K562 (cell line): ENCODE results near the gene HDLBP. TPM values are rescaled to one million over a fixed set of nuclear protein-coding genes. Genes with fewer than 3 reads are reported as not detected.
A peak's percentile ranks its signal among the peaks of the same experiment; 100 is the strongest.

Source experiments
- ATAC-seq: fragments of 200-7000 bp; cut with Tn5 transposase; 3 replicates; pipeline ENCODE4 v1.9.1; 2020; ENCODE audit warnings: moderate library complexity
- BruUV-seq: library from RNA; stranded (reverse); fragments of 400-500 nt; replicated peaks from 2 replicates; lab custom pipeline; 2021; lab: Mats Ljungman, UMichigan
- CTCF ChIA-PET: fragments of 300-600 bp; formaldehyde crosslinking; extraction: SDS; loops from one replicate; lab custom pipeline; 2021; ENCODE audit warnings: low intra/inter-chr PET ratio; lab: Yijun Ruan, JAX
- POLR2A ChIA-PET: fragments of 300-600, 350-650 bp; sonication (Branson Sonifier 250); formaldehyde crosslinking; extraction: SDS; loops from one replicate; lab custom pipeline; 2021; ENCODE audit warnings: antibody characterized with exemption, inconsistent platforms; lab: Yijun Ruan, JAX
- DNase-seq, 4 experiments: peaks; one replicate each; pipeline versions ENCODE4 v3.0.0 to v3.0.0-alpha.2; 2011 to 2018; ENCODE audit warnings: low spot score in 3 of 4, mixed read lengths in 3 of 4; ENCODE audit errors: extremely low read depth in 1 of 4
- FAIRE-seq: peaks from 2 replicates; lab custom pipeline; 2011; peaks lifted over from hg19 to GRCh38; lab: Jason Lieb, UNC
- H2AFZ ChIP-seq: 2 replicates; pipeline ENCODE4 v1.6.0; 2011; ENCODE audit warnings: low read depth, low read length, control low read depth, inconsistent platforms
- H3K27ac ChIP-seq: fragments of 200-600 bp; 3 replicates; pipeline ENCODE4 v1.8.0; 2011; ENCODE audit warnings: low read depth, mild to moderate bottlenecking, control low read depth, inconsistent platforms, low read length, moderate library complexity, mixed read lengths; ENCODE audit errors: extremely low read depth
- H3K27me3 ChIP-seq, 2 experiments: fragments of 300-600 bp in 1 of 2; 2 replicates in 1 of 2; 3 replicates in 1 of 2; pipeline versions ENCODE4 v1.6.0 to v1.8.0; 2011; ENCODE audit warnings: inconsistent platforms in 2 of 2, low read length in 2 of 2, mild to moderate bottlenecking in 1 of 2, mixed read lengths in 1 of 2, moderate library complexity in 1 of 2; ENCODE audit not compliant: control insufficient read depth in 2 of 2, insufficient read depth in 2 of 2
- H3K36me3 ChIP-seq: fragments of 300-600 bp; 3 replicates; pipeline ENCODE4 v1.8.0; 2011; ENCODE audit warnings: mild to moderate bottlenecking, low read length, inconsistent platforms; ENCODE audit not compliant: control insufficient read depth, insufficient read depth
- H3K4me1 ChIP-seq, 2 experiments: fragments of 200-600 bp in 1 of 2; replicated peaks in 1 of 2; 2 replicates in 1 of 2; 3 replicates in 1 of 2; pipeline versions ENCODE4 v1.5.1 to v1.8.0; 2011; ENCODE audit warnings: inconsistent platforms in 2 of 2, low read length in 2 of 2, mild to moderate bottlenecking in 1 of 2, mixed read lengths in 1 of 2, moderate library complexity in 1 of 2; ENCODE audit not compliant: control insufficient read depth in 2 of 2, insufficient read depth in 2 of 2
- H3K4me2 ChIP-seq: 2 replicates; pipeline ENCODE4 v1.6.1; 2011; ENCODE audit warnings: low read length, control low read depth, inconsistent platforms, mixed read lengths; ENCODE audit not compliant: insufficient read depth
- H3K4me3 ChIP-seq: fragments of 200-600 bp; sonication (generic), shearing (Covaris generic); 2 replicates; pipeline ENCODE4 v1.5.1; 2016; ENCODE audit warnings: control low read depth, inconsistent platforms
- H3K79me2 ChIP-seq: fragments of 200-600 bp; 3 replicates; pipeline ENCODE4 v1.8.0; 2011; ENCODE audit warnings: low read length, inconsistent platforms; ENCODE audit not compliant: control insufficient read depth, insufficient read depth
- H3K9ac ChIP-seq, 2 experiments: 2 replicates each; pipeline versions ENCODE4 v1.6.0 to v1.6.1; 2011; ENCODE audit warnings: low read depth in 2 of 2, low read length in 2 of 2, control low read depth in 1 of 2, inconsistent platforms in 1 of 2, mild to moderate bottlenecking in 1 of 2, mixed read lengths in 1 of 2; ENCODE audit not compliant: insufficient read depth in 1 of 2
- H3K9me1 ChIP-seq: one replicate; pipeline ENCODE4 v1.6.0; 2011; ENCODE audit warnings: inconsistent platforms, mild to moderate bottlenecking, low read length, moderate library complexity; ENCODE audit not compliant: control insufficient read depth, insufficient read depth
- H3K9me3 ChIP-seq: replicated peaks from 2 replicates; pipeline ENCODE4 v1.5.1; 2011; ENCODE audit warnings: low read depth, low read length, inconsistent platforms; ENCODE audit not compliant: control insufficient read depth, insufficient read depth
- H4K20me1 ChIP-seq: replicated peaks from 2 replicates; pipeline ENCODE4 v1.6.1; 2011; ENCODE audit warnings: low read length, inconsistent platforms, mixed read lengths; ENCODE audit not compliant: control insufficient read depth, insufficient read depth
- FOXP1 ChIP-seq: sonication (generic); formaldehyde crosslinking; IDR thresholded peaks from 2 replicates; pipeline ENCODE4 v1.8.0; 2022; ENCODE audit warnings: mild to moderate bottlenecking, missing genetic modification reagents
- MAFF ChIP-seq: IDR thresholded peaks from 2 replicates; pipeline ENCODE4 v1.6.1; 2012; ENCODE audit warnings: low read length, improper control_type of control experiment
- RB1 ChIP-seq: fragments of 450-650 bp; IDR thresholded peaks from 2 replicates; pipeline ENCODE4 v1.6.1; 2017; ENCODE audit warnings: low read depth, mild to moderate bottlenecking
- RBM34 ChIP-seq: fragments of 200-400 bp; formaldehyde crosslinking; IDR thresholded peaks from 2 replicates; pipeline ENCODE4 v1.6.1; 2018; ENCODE audit warnings: low read length, borderline replicate concordance; ENCODE audit not compliant: insufficient read depth
- SAFB2 ChIP-seq: fragments of 200-400 bp; formaldehyde crosslinking; IDR thresholded peaks from 2 replicates; pipeline ENCODE4 v1.6.1; 2018; ENCODE audit warnings: borderline replicate concordance, low read length, low read depth, moderate library complexity; ENCODE audit not compliant: severe bottlenecking
- TOE1 ChIP-seq, 2 experiments: fragments of 450-650 bp in 1 of 2; sonication (generic) in 1 of 2; formaldehyde crosslinking in 1 of 2; IDR thresholded peaks; 2 replicates each; pipeline versions ENCODE4 v1.7.1 to v1.8.0; 2016 to 2022; ENCODE audit warnings: borderline replicate concordance in 2 of 2, mild to moderate bottlenecking in 2 of 2, antibody characterized with exemption in 1 of 2, inconsistent platforms in 1 of 2, low read depth in 1 of 2, missing genetic modification reagents in 1 of 2, moderate library complexity in 1 of 2
- ZC3H4 ChIP-seq: sonication (generic); formaldehyde crosslinking; IDR thresholded peaks from 2 replicates; pipeline ENCODE4 v1.9.0; 2021; ENCODE audit warnings: missing genetic modification reagents, borderline replicate concordance
- ZNF217 ChIP-seq: sonication (generic); formaldehyde crosslinking; IDR thresholded peaks from 2 replicates; pipeline ENCODE4 v1.8.0; 2022; ENCODE audit warnings: mild to moderate bottlenecking, missing genetic modification reagents
- ZSCAN29 ChIP-seq: fragments of 450-650 bp; IDR thresholded peaks from 2 replicates; pipeline ENCODE4 v1.6.1; 2017
- WGBS: fragments of 100-300 bp; shearing (Covaris generic); methylation state at CpG from one replicate; pipeline ENCODE4 v1.1.6; 2016; ENCODE audit warnings: low coverage, mixed read lengths; ENCODE audit not compliant: insufficient coverage; ENCODE audit errors: missing lambda C conversion rate; 5-methylcytosine and 5-hydroxymethylcytosine counted together
- in situ Hi-C: fragments of 300-500 bp; cut with MboI; formaldehyde crosslinking; loops from 4 replicates; pipeline ENCODE4 v1.15.0; 2018; ENCODE audit warnings: inconsistent platforms, mixed read lengths
- intact Hi-C: fragments of 100-400 bp; cut with micrococcal nuclease; formaldehyde crosslinking; loops from 2 replicates; pipeline ENCODE4 v1.14.2; 2022
- polyA plus RNA-seq, 8 experiments: library from polyadenylated mRNA; depleted of rRNA in 4 of 8; stranded (reverse) in 5 of 8; unstranded in 3 of 8; fragments of >200 nt; fragmentation: Nextera tagmentation in 2 of 8; fragmentation: Illumina TruSeq in 1 of 8; extraction: Ambion mirVana in 2 of 8; extraction: Trizol in 1 of 8; gene quantifications; 2 replicates each; pipeline versions ENCODE4 v1.2.1 to v1.2.3, GENCODE V29; 2011 to 2014; ENCODE audit warnings: inconsistent platforms in 1 of 8, missing spikeins in 1 of 8
- total RNA-seq, 7 experiments: library from RNA; depleted of rRNA in 6 of 7; stranded (reverse); fragments of >200 nt in 6 of 7; fragmentation: Illumina TruSeq in 2 of 7; extraction: Trizol in 2 of 7; gene quantifications; 2 replicates each; pipeline versions ENCODE4 v1.2.1 to v1.2.3, GENCODE V29; 2011 to 2021; ENCODE audit warnings: low replicate concordance in 1 of 7
- TF ChIP-seq, protein P1 (sequence below): fragments of 250-450 bp; sonication (Bioruptor Pico); IDR thresholded peaks from 2 replicates; pipeline ENCODE4 v1.4.0; 2020; ENCODE audit warnings: mild to moderate bottlenecking
- TF ChIP-seq, protein P2 (sequence below): fragments of 250-450 bp; sonication (Bioruptor Pico); IDR thresholded peaks from 2 replicates; pipeline ENCODE4 v1.9.0; 2021; ENCODE audit warnings: mild to moderate bottlenecking
- TF ChIP-seq, protein P3 (sequence below): fragments of 250-450 bp; sonication (Bioruptor Pico); IDR thresholded peaks from 2 replicates; pipeline ENCODE4 v1.4.0; 2020

The HDLBP gene
- total and polyA plus RNA-seq, 9 of the 15 experiments (the other 6 are each of a cell fraction or from before 2014, with no cell fraction given): 24.4 to 378 (median 146) TPM

DNA sequence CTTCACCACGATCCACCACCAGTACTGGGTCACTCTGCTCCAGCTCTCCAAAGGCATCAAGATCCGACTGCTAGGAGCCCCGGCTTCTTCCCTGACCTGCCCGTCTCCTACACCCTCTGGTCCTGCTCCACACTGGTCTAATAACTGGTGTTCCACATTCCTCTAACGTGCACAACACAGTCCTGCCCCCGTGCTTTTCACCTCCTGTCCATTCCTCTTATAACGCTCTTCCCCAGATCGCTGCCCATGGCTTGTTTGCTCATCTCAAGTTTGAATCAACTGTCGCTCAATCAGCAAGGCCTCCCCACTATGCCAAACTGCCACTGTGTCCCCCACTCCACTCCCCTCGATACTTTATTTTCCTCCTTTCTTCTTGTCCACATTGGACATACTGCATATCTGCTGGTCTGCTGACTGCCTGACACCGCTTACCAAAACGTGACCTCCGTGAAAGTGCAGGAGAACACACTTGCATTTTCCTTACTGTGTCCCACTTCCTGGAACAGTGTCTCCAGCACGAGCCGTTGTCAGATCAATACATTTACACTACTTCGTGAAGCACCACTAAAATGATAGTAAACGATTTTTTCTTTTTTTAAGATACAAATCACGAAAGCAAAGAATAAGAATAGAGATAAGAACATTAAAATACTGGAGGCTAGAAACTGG, 6.5 kb downstream of the HDLBP start:
- in situ Hi-C loops: no loop called here
- Histone ChIP-seq H3K9me3 (no peaks in the 10 kb centered on the region), H3K27ac (no peak overlapping the region; the same call in 2 of the 3 replicates), H4K20me1 (peaks cover 21% of the 10 kb centered on the region), H3K79me2 (peaks cover 99% of the 10 kb centered on the region), H3K36me3 (peaks cover 30% of the 10 kb centered on the region), H3K4me2 (no peak overlapping the region), H3K4me3 (no peak overlapping the region), H2AFZ (no peak overlapping the region), H3K9me1 (peaks cover 3% of the 10 kb centered on the region), H3K4me1 (peaks cover 21 to 40% of the 10 kb centered on the region in 2 experiments; a peak in 4 of 5 replicates), H3K9ac (peak overlapping the region in 1 of 2 experiments; percentile 61; a peak in 1 of 4 replicates), H3K27me3 (no peaks in the 10 kb centered on the region)
- WGBS: 70% methylated on average over 15 of the region's 18 CpGs
- no peak for DNase-seq
- no peak for FAIRE-seq
- ATAC-seq: no peak
- intact Hi-C loops: no loop called here
- BruUV-seq: no TSS peak
- ChIA-PET CTCF (no interaction called here), POLR2A (no interaction called here)
- TF ChIP-seq MAFF: no peak
- no peak for TF ChIP-seq ZC3H4 (CRISPR knock-in tag)
- TF ChIP-seq RBM34: no peak
- TF ChIP-seq RB1: no peak
- TF ChIP-seq, all 486 proteins: peak for 0

DNA sequence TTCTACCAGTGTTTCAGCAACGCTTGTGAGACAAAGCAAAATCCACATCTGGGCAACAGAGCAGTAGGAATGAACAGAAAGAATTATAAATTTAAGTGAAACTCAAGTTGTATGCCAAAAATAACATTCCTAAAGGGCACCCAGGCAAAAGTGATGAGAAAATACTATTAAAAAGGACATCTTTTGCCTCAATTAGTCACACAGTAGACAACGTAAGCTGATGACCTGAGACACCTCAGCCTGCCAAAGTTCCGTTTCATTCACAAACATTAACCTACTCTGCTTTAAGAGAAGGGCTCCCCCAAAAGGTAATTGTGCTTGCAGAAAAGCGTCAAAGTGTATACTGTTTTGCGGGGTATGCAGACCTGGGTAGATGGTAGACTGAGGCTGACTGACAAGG, 7.2 kb downstream of the HDLBP start:
- DNase-seq: no peak
- peaks cover 27% of the 10 kb centered on the region for H4K20me1 ChIP-seq
- peaks cover 21 to 40% of the 10 kb centered on the region in 2 experiments; a peak in 4 of 5 replicates for H3K4me1 ChIP-seq
- POLR2A ChIA-PET: interaction anchor here (0.6 kb wide), 1 partner anchor 16 kb away, joined by 3 read pairs; no protein-coding TSS in a partner anchor
- no peak overlapping the region for H2AFZ ChIP-seq
- 74% methylated on average over 5 of the region's 5 CpGs for WGBS
- no peaks in the 10 kb centered on the region for H3K9me3 ChIP-seq
- CTCF ChIA-PET: no interaction called here
- no peak for FAIRE-seq
- H3K27ac ChIP-seq: no peak overlapping the region
- H3K9me1 ChIP-seq: peaks cover 3% of the 10 kb centered on the region
- peaks cover 24% of the 10 kb centered on the region for H3K36me3 ChIP-seq
- BruUV-seq: no TSS peak
- no peaks in the 10 kb centered on the region for H3K27me3 ChIP-seq
- intact Hi-C loops (no loop called here), in situ Hi-C loops (no loop called here)
- no peak overlapping the region for H3K4me3 ChIP-seq
- ATAC-seq: no peak
- peak overlapping the region in 1 of 2 experiments; percentile 61; a peak in 1 of 4 replicates for H3K9ac ChIP-seq
- H3K4me2 ChIP-seq: no peak overlapping the region
- H3K79me2 ChIP-seq: peaks cover 99% of the 10 kb centered on the region
- TF ChIP-seq, protein P1, sequence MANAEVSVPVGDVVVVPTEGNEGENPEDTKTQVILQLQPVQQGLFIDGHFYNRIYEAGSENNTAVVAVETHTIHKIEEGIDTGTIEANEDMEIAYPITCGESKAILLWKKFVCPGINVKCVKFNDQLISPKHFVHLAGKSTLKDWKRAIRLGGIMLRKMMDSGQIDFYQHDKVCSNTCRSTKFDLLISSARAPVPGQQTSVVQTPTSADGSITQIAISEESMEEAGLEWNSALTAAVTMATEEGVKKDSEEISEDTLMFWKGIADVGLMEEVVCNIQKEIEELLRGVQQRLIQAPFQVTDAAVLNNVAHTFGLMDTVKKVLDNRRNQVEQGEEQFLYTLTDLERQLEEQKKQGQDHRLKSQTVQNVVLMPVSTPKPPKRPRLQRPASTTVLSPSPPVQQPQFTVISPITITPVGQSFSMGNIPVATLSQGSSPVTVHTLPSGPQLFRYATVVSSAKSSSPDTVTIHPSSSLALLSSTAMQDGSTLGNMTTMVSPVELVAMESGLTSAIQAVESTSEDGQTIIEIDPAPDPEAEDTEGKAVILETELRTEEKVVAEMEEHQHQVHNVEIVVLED: no peak
- TF ChIP-seq, protein P2, sequence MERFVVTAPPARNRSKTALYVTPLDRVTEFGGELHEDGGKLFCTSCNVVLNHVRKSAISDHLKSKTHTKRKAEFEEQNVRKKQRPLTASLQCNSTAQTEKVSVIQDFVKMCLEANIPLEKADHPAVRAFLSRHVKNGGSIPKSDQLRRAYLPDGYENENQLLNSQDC: no peak
- TF ChIP-seq, protein P3, sequence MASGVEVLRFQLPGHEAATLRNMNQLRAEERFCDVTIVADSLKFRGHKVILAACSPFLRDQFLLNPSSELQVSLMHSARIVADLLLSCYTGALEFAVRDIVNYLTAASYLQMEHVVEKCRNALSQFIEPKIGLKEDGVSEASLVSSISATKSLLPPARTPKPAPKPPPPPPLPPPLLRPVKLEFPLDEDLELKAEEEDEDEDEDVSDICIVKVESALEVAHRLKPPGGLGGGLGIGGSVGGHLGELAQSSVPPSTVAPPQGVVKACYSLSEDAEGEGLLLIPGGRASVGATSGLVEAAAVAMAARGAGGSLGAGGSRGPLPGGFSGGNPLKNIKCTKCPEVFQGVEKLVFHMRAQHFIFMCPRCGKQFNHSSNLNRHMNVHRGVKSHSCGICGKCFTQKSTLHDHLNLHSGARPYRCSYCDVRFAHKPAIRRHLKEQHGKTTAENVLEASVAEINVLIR: no peak
- TF ChIP-seq ZSCAN29: no peak
- TF ChIP-seq TOE1 (IDR thresholded peaks at IDR 0.05; ENCODE audit: borderline replicate concordance): no peak
- TF ChIP-seq TOE1 (CRISPR knock-in tag; IDR thresholded peaks at IDR 0.05; ENCODE audit: borderline replicate concordance, low read depth): no peak
- TF ChIP-seq SAFB2: no peak
- no peak for TF ChIP-seq FOXP1 (CRISPR knock-in tag)
- TF ChIP-seq ZNF217 (CRISPR knock-in tag): no peak
